ENCODE data around the gene MRGPRG.

DNA sequence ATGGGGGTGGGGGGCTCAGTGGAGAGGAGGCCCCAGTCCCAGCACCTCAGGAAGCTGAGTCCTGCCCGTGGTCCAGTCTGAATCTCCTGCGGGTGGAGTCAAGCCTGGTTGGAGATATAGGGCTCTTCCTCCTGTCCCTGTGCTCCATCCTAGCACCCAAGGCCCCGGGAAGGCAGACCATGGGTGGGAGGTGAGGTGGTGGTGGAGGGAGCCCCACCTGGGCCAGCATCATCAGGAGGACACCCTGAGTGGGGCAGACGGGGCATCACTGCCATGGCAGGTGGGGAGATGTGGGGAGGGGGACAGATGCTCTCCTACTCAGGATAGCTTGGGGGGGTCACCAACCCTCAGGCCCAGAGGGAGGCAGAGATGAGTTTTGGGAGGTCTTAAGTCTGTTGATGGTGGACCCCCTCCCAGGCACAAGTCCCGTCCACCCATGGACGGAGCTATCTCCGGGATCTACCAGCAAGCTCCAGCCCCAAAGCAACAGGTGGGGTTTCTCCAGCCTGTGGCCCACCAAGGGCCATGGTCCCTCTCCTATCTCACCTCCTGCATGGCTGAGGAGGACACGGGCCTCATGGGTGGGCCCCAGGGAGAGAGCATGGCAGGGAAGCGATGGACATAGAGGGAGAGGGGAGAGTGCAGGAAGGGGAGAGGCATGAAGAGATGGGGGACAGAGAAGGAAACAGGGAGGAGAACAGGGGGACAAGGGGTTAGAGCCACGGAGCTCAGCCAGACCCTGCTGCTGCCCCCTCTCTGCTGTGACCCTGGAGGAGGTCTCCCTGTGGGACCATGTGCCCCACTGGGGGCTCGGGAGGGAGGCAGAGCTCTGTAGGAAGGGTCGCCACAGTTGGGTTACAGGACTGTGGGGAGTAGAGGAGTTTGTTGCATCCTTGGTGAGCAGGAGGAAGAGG is 12.3 kb upstream of the MRGPRG start:
- TF ChIP-seq, protein P1, sequence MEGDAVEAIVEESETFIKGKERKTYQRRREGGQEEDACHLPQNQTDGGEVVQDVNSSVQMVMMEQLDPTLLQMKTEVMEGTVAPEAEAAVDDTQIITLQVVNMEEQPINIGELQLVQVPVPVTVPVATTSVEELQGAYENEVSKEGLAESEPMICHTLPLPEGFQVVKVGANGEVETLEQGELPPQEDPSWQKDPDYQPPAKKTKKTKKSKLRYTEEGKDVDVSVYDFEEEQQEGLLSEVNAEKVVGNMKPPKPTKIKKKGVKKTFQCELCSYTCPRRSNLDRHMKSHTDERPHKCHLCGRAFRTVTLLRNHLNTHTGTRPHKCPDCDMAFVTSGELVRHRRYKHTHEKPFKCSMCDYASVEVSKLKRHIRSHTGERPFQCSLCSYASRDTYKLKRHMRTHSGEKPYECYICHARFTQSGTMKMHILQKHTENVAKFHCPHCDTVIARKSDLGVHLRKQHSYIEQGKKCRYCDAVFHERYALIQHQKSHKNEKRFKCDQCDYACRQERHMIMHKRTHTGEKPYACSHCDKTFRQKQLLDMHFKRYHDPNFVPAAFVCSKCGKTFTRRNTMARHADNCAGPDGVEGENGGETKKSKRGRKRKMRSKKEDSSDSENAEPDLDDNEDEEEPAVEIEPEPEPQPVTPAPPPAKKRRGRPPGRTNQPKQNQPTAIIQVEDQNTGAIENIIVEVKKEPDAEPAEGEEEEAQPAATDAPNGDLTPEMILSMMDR (conservative IDR thresholded peaks at IDR 0.05), result no peak
- TF ChIP-seq EZH2 (IDR thresholded peaks at IDR 0.05; ENCODE audit: low read depth), result no peak

All from PC-9 (cell line).